KOPT-K1 (cell line): ENCODE results near the gene SSH2.
"Not testable (repeated sequence)": the region's sequence is repeated elsewhere in the genome, so short reads cannot be mapped to it uniquely, and the experiment has no call there.

Source experiments
- H3K27ac ChIP-seq: fragments of 200-600 bp; sonication (generic); 2 replicates; pipeline ENCODE4 v1.5.1; 2016; ENCODE audit warnings: antibody characterized with exemption, mild to moderate bottlenecking, low read depth, low read length; ENCODE audit not compliant: poor library complexity, severe bottlenecking
- H3K36me3 ChIP-seq: fragments of 200-600 bp; sonication (generic); 2 replicates; pipeline ENCODE4 v1.5.1; 2017; ENCODE audit warnings: antibody characterized with exemption, mild to moderate bottlenecking, low read length, moderate library complexity; ENCODE audit not compliant: insufficient read depth
- H3K9me3 ChIP-seq: fragments of 200-600 bp; sonication (generic); 2 replicates; pipeline ENCODE4 v1.5.1; 2017; ENCODE audit warnings: antibody characterized with exemption, low read length, mild to moderate bottlenecking; ENCODE audit not compliant: insufficient read depth, poor library complexity, severe bottlenecking

SSH2 gene

DNA sequence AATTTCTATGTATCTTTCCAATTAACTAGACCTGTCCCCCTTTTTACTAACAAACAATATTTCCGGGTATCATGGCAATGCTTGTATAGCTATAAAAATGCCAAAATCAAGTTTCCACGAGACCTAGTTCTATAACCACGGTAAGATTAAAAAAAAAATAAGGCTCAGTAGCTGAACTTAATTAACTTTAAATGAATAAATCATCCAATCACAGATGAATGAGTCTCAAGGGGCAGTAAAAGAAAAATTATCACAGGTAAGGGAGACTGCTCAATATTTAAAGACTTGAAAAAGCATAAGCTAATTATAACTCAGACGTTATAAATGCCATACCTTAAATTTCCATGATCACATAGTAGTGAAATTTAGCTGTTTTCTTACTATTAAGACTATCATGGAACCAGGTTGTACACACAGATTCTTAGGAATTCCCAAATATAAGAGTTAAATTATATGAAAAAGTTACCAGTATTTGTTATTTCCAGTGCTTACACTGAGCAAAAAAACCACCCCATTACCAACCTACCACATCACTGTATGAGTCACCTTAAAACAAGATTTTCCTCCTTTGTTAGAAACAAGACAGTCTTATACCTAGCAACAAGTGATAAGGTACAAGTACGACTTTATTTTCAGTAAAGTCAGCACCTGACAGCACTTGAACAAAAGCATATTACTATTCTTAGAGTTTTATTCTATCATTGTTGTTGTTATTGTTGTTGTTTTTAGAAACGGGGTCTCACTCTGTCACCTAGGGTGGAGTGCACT lies 20.6 kb downstream of the SSH2 start:
- Histone ChIP-seq H3K9me3 (peaks cover 29% of the 10 kb centered on the region), H3K27ac (no peak overlapping the region), H3K36me3 (peaks cover 32% of the 10 kb centered on the region)

DNA sequence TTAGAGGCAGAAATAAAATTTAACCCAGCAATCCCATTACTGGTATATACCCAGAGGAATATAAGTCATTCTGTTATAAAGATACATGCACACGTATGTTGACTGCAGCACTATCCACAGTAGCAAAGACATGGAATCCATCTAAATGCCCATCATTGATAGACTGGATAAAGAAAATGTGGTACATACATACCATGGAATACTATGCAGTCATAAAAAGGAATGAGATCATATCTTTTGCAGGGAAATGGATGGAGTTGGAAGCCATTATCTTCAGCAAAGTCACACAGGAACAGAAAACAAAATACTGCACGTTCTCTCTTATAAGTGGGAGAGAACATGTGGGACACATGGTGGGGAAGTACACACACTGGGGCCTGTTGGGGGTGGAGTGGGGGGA lies 23.1 kb downstream of the SSH2 start:
- Histone ChIP-seq H3K36me3 (peaks cover 25% of the 10 kb centered on the region), H3K9me3 (peaks cover 29% of the 10 kb centered on the region), H3K27ac (no peak overlapping the region)

DNA sequence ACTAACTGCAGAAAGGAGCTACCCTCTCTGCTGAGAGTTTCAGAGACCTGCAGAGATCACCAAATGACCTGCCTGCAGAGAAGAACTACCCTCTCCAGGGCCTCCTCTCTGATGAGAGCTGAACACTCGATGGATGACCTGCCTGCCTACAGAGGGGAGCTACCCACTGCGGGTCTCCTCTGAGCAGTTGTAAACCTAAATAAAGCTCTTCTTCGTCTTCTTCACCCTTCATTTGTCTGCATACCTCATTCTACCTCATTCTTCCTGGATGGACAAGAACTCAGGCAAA lies 24.2 kb downstream of the SSH2 start:
- H3K27ac ChIP-seq: no peak overlapping the region
- peaks cover 25% of the 10 kb centered on the region for H3K36me3 ChIP-seq
- H3K9me3 ChIP-seq: peaks cover 29% of the 10 kb centered on the region

DNA sequence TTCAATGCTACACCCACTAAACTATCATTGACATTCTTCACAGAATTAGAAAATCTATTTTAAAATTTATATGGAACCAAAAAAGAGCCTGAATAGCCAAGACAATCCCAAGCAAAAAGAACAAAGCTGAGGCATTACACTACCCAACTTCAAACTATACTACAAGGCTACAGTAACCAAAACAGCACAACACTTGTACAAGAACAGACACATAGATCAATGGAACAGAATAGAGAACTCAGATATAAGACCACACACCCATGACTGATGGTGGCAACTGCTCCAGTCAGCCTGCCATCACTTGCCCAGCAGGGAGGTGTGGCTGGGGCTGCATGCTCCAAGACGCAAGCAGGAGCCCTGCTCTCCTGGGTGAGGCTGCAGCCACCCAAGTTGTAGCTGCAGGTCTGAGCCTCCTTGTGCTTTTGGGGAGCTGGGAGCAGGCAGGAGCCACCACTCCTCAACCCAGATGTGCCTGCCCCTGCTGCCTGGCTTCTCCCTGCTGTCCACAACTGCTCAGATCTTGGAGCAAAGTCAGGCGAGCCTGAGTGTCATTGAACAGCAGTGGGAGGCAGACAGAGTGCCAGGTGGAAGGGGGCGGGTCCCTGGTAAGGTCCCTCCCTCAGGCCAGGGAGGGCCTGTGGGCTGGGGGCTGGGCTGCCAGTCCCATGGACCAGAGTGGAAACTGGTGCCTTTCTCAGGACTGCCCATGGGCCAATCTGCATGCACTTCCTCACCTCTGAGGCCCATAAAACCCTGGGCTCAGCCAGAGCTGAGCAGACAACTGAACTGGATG lies 24.7 kb downstream of the SSH2 start:
- Histone ChIP-seq H3K27ac (no peak overlapping the region), H3K36me3 (peaks cover 25% of the 10 kb centered on the region)

DNA sequence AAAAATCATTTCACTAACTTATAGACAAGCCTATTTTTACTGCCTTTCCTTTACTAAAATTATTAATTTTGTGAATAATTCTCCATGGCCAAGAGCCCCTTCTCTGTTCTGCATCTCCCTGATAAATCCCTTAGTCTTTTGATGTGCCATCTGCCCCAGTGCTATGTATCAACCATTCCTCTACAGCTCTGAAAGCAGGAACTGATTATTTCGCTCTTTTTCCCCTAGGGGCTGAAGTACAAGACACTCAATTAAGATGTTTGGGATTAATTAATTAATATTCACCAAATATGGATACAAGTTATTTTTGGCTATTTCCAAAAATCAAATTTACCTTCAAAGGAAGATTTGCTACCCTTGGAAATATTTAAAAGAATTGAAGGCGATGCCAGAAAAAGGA lies 26.6 kb downstream of the SSH2 start:
- H3K27ac ChIP-seq: no peak overlapping the region
- peaks cover 22% of the 10 kb centered on the region for H3K36me3 ChIP-seq
- H3K9me3 ChIP-seq: peaks cover 29% of the 10 kb centered on the region

More for the DNA sequence above, 24.7 kb downstream of the SSH2 start:
- H3K9me3 ChIP-seq: peaks cover 29% of the 10 kb centered on the region

DNA sequence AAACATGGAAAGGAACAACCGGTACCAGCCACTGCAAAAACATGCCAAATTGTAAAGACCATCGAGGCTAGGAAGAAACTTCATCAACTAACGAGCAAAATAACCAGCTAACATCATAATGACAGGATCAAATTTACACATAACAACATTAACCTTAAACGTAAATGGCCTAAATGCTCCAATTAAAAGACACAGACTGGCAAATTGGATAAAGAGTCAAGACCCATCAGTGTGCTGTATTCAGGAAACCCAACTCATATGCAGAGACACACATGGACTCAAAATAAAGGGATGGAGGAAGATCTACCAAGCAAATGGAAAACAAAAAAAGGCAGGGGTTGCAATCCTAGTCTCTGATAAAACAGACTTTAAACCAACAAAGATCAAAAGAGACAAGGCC lies 32.9 kb downstream of the SSH2 start:
- not testable (repeated sequence) for H3K27ac ChIP-seq, H3K36me3 ChIP-seq, H3K9me3 ChIP-seq

DNA sequence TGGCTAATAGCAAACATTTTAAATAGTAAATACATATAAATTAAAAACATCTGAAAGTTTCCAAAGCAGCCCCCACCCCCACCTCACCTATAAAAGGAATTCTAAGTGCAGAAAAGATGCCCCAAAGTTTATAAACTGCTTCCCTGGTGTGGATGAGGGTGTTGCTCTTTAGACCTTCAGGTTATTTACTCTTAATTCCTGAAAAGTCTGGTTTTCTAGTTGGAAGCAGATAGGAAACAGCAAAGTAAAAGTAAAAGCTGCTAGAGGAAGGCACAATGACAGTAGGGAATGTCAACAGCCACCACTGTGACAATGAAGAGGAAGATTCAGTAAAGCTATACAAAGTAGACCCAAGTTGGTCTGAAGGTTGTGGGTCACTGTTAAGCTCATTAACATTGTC lies 37.8 kb downstream of the SSH2 start:
- H3K36me3 ChIP-seq: peaks cover 4% of the 10 kb centered on the region; the same call in 1 of the 2 replicates
- no peak overlapping the region for H3K27ac ChIP-seq
- H3K9me3 ChIP-seq: peaks cover 6% of the 10 kb centered on the region

DNA sequence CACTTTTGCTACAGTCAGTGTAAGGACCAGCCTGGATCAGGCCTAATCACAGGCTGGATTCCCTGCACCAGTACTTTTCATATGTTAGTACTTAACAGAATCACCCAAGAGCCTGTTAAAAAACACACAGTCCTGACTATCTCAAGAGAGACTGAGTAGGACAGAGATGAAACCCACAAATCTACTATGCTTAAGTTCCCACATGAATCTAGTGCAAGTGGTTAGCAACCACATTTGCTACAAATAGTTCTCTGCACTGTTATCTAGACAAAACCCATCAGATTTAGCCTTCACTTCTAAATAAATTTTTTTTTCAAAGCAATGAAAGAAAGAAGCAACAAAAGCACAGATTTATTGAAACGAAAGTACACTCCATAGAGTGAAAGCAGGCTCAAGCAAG lies 38.9 kb downstream of the SSH2 start:
- peaks cover 6% of the 10 kb centered on the region for H3K9me3 ChIP-seq
- H3K27ac ChIP-seq: no peak overlapping the region
- H3K36me3 ChIP-seq: peaks cover 4% of the 10 kb centered on the region; the same call in 1 of the 2 replicates

DNA sequence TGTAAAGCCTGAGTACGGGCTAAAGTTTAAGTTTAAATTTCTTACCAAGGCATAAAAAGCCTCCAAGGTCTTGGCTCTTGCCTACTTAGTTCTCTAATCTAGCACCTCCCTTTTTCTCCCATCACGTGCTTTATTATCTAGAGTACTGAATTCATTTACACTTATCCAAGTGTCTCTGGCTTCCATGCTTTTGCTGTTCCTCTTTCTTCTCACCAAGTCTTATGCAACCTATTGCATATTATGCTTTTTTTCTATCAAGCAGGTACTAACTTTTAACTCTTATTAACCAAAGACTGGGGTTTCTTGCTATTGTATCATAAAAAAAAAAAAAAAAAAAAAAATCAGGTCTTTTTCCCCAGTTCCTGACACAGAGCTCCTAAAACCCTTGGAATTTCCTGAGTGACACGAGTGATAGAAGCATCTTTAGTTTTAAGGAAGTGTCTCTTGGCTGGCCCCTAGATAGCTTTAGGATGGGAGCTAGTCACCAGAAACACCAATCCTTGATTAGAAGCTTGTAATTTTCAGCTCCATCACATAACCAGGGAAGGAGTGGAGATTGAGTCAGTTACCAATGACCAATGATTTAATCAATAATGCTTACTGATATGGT lies 44.9 kb downstream of the SSH2 start:
- Histone ChIP-seq H3K36me3 (no peaks in the 10 kb centered on the region), H3K27ac (no peak overlapping the region), H3K9me3 (no peaks in the 10 kb centered on the region)

DNA sequence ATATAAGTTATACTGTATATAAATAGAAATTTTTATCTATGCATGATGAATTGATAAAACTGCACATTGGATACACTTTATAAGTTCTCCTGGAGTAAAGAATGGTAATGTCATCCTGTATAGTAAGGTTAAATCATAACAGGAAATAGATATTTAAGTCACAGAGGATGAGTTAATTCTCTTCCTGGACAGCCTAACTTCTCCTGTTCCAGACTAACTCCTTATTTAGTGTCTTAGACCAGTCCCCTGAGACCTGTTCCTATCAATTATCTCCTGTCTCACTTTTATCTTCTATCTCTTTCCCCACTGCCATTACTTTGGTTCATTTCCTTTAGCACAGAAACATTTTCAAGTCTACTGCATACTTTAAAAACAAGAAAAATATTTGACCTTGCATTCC lies 46.5 kb downstream of the SSH2 start:
- Histone ChIP-seq H3K27ac (no peak overlapping the region), H3K36me3 (no peaks in the 10 kb centered on the region), H3K9me3 (no peaks in the 10 kb centered on the region)

DNA sequence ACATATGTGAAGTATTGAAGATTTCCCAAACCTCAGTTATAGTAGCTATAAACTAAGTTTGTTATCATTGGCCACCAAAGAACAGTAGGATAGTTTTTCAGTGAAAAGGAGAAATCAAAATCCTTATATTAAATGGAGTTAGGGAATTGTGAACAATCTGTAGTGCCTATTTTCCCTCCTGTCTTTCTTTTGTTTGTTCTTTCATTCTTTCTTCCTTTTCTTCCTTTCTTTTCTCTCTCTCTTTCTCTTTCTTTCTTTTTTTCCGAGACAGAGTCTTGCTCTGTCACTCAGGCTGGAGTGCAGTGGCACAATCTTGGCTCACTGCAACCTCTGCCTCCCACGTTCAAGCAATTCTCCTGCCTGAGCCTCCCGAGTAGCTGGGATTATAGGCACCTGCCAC lies 48.8 kb downstream of the SSH2 start:
- Histone ChIP-seq H3K9me3 (no peaks in the 10 kb centered on the region), H3K36me3 (no peaks in the 10 kb centered on the region), H3K27ac (no peak overlapping the region)

DNA sequence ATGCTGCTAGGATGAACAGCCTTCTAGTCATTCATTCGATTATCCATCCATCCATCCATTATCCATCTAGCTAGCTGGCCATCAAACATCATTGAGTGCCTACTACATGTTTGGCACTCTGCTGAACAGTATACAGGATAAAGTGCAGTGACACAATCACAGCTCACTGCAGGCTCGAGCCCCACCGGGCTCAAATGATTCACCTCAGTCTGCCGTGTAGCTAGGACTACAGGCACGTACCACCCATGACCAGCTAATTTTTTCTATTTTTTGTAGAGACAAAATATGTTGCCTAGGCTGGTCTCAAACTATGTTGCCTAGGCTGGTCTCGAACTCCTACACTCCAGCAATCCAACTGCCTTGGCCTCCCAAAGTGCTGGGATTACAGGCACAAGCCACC lies 50.0 kb downstream of the SSH2 start:
- no peak overlapping the region for H3K27ac ChIP-seq
- no peaks in the 10 kb centered on the region for H3K36me3 ChIP-seq
- H3K9me3 ChIP-seq: no peaks in the 10 kb centered on the region

DNA sequence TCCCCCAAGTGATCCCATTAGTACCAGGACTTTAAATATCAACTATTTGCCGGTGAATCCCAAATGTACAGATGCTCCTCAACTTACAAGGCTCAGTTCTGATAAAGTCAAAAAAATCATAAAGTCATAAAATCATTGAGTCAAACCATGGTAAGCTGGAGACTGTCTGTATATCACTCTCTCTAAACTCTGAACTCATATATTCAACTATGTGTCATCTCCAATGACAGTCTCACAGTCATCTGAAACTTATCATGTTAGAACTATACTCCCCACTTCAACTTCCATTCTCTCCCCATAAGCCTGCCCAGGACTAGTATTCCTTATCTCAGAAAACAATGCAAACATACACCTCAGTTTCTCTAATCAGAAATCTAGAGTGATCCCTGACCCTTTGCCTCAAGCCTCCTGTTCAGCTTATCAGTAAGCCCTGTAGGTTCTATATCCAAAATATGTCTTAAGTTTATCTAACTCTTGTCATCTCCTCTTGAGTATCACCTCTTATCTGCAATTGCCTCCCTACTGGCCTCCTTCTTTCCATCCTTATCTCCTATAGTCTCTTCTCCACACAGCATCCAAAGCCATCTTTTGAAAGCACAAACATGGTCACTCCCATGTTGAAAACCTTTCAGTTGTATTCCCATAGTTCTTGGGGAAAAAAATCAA lies 55.0 kb downstream of the SSH2 start:
- no peaks in the 10 kb centered on the region for H3K36me3 ChIP-seq
- H3K27ac ChIP-seq: no peak overlapping the region
- H3K9me3 ChIP-seq: no peaks in the 10 kb centered on the region

DNA sequence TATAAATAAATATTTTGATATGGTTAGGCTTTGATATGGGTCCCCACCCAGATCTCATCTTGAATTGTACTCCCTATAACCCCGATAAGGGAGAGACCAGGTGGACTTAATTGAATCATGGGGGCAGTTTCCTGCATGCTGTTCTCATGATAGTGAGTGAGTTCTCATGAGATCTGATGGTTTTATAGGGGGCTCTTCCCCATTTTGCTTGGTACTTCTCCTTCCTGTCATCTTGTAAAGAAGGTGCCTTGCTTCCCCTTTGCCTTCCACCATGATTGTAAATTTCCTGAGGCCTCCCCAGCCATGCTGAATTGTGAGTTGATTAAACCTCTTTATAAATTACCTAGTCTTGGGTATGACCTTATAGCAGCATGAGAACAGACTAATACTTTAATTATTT lies 55.7 kb downstream of the SSH2 start:
- not testable (repeated sequence) for H3K36me3 ChIP-seq, H3K27ac ChIP-seq, H3K9me3 ChIP-seq

DNA sequence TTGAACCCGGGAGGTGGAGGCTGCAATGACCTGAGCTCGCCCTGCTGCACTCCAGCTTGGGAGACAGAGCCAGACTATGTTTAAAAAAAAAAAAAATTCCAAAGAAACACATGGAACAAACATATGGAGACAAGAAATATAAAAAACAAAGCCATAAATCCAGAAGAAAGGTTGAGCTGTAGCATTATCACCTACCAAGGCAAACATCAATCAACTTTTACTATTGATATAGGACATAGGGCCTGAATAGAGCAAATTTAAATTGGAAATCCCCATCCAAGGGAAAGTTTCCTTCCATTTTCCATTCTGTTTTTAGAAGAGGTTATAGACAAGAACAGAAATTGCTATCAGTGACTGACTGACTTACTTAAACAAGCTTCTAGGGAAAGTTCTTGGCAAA lies 56.6 kb downstream of the SSH2 start:
- Histone ChIP-seq H3K36me3 (no peaks in the 10 kb centered on the region), H3K27ac (no peak overlapping the region), H3K9me3 (no peaks in the 10 kb centered on the region)
